K562 (cell line): ENCODE results near the gene NOP16.

Experiments used
- CTCF ChIP-seq, 3 experiments: IDR thresholded peaks in 2 of 3; conservative IDR thresholded peaks in 1 of 3; 2 replicates each; pipeline ENCODE4 v1.5.1; 2011 to 2012; ENCODE audit warnings: low read length in 3 of 3, mild to moderate bottlenecking in 3 of 3, control low read depth in 2 of 3, improper control_type of control experiment in 1 of 3, inconsistent platforms in 1 of 3, low read depth in 1 of 3, mixed read lengths in 1 of 3, moderate library complexity in 1 of 3; ENCODE audit not compliant: insufficient read depth in 2 of 3
- ETV1 ChIP-seq: fragments of 450-650 bp; conservative IDR thresholded peaks from 2 replicates; pipeline ENCODE4 v1.6.1; 2016; ENCODE audit warnings: missing genetic modification characterization, control low read depth, low read depth, missing compliant biosample characterization
- RFX1 ChIP-seq: fragments of 450-650 bp; IDR thresholded peaks from 2 replicates; pipeline ENCODE4 v1.6.1; 2016; ENCODE audit warnings: mild to moderate bottlenecking, moderate library complexity
- ZNF197 ChIP-seq: fragments of 200-800 bp; sonication (Bioruptor generic); IDR thresholded peaks from 2 replicates; pipeline ENCODE4 v1.6.1; 2016; ENCODE audit warnings: low read depth, missing genetic modification characterization, missing compliant biosample characterization

GRCh38 chr5:176407456-176408251 lies 19.3 kb upstream of the NOP16 start:
- no peak for TF ChIP-seq RFX1
- TF ChIP-seq ZNF197 (CRISPR knock-in tag) = no peak
- no peak for TF ChIP-seq CTCF (IDR thresholded peaks at IDR 0.05 in 2 of 3, conservative IDR thresholded peaks at IDR 0.05 in 1 of 3; ENCODE audit: insufficient read depth in 2 of 3, low read depth in 1 of 3, low read length in 3 of 3)
- no peak for TF ChIP-seq ETV1
